Nephron progenitor cell (in vitro differentiated cells): ENCODE data around the gene ISOC2.
A peak's percentile ranks its signal among the peaks of the same experiment; 100 is the strongest.
"Not testable (repeated sequence)": the region's sequence is repeated elsewhere in the genome, so short reads cannot be mapped to it uniquely, and the experiment has no call there.

Experiments
- DNase-seq: peaks from one replicate; pipeline ENCODE4 v3.0.0; 2021
- H3K27ac Mint-ChIP-seq: 2 replicates; pipeline ENCODE4 v1.8.0; 2021; ENCODE audit warnings: mild to moderate bottlenecking, moderate library complexity, mixed read lengths
- H3K27me3 Mint-ChIP-seq: 2 replicates; pipeline ENCODE4 v1.8.0; 2021; ENCODE audit warnings: mild to moderate bottlenecking, low read depth, mixed read lengths; ENCODE audit not compliant: poor library complexity
- H3K36me3 Mint-ChIP-seq: 2 replicates; pipeline ENCODE4 v1.8.0; 2021; ENCODE audit warnings: low read depth, mixed read lengths
- H3K4me1 Mint-ChIP-seq: 2 replicates; pipeline ENCODE4 v1.8.0; 2021; ENCODE audit warnings: mixed read lengths
- H3K4me3 Mint-ChIP-seq: 2 replicates; pipeline ENCODE4 v1.8.0; 2021; ENCODE audit warnings: mild to moderate bottlenecking, moderate library complexity, mixed read lengths
- H3K9me3 Mint-ChIP-seq: 2 replicates; pipeline ENCODE4 v1.8.0; 2021; ENCODE audit warnings: mild to moderate bottlenecking, moderate library complexity, mixed read lengths
- TF ChIP-seq, protein P1 (sequence below): fragments of 200-600 bp; sonication (generic); IDR thresholded peaks from 2 replicates; pipeline ENCODE4 v1.5.0; 2021; ENCODE audit warnings: antibody characterized with exemption

The ISOC2 gene

DNA sequence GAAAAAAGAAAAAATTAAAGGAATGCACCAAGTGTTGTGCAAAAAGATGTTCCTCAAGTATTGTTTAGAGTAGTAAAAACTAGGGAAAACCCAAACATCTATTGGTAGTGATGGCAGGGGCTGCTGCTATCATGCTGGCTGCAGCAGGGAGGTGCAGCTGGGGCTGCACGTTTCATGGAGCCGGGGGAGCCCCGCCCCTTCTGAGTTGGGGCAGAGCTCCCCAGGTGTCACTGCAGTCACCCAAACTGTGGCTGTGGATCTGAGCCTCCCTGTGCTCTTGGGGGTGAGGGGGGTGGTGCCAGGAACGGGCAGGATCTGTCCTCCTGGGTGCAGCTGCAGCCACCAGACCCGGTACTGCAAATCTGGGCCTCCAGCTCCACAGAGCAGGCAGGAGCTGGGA lies 42.3 kb downstream of the ISOC2 start:
- peaks cover 70% of the 10 kb centered on the region for H3K27me3 Mint-ChIP-seq
- DNase-seq = no peak
- H3K4me3 Mint-ChIP-seq = no peak overlapping the region
- peaks cover 6% of the 10 kb centered on the region for H3K4me1 Mint-ChIP-seq
- H3K27ac Mint-ChIP-seq = no peak overlapping the region
- TF ChIP-seq, protein P1, sequence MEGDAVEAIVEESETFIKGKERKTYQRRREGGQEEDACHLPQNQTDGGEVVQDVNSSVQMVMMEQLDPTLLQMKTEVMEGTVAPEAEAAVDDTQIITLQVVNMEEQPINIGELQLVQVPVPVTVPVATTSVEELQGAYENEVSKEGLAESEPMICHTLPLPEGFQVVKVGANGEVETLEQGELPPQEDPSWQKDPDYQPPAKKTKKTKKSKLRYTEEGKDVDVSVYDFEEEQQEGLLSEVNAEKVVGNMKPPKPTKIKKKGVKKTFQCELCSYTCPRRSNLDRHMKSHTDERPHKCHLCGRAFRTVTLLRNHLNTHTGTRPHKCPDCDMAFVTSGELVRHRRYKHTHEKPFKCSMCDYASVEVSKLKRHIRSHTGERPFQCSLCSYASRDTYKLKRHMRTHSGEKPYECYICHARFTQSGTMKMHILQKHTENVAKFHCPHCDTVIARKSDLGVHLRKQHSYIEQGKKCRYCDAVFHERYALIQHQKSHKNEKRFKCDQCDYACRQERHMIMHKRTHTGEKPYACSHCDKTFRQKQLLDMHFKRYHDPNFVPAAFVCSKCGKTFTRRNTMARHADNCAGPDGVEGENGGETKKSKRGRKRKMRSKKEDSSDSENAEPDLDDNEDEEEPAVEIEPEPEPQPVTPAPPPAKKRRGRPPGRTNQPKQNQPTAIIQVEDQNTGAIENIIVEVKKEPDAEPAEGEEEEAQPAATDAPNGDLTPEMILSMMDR = no peak
- H3K36me3 Mint-ChIP-seq = no peaks in the 10 kb centered on the region
- no peaks in the 10 kb centered on the region for H3K9me3 Mint-ChIP-seq

DNA sequence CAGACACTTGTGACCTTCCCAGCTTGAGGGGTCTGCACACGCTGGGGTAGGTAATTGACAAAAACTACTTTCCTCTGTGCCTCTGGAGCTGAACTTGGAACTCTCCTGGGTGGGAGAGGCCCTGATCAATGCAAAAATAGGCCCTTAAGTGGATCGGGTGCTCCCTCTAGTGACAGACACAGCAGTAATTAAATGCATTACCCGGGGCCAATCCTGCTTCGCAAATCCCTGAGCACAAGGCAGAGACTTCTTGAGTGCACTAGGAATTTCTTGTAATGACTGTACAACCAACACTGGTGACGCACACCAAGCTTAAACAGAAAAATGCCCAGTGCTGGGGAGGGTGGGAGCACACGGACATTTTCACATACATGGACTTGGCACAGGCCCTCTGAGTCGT lies 43.3 kb downstream of the ISOC2 start:
- TF ChIP-seq, protein P1 = peak; percentile 65
- Mint-ChIP-seq H3K27ac (no peak overlapping the region), H3K4me3 (no peak overlapping the region), H3K36me3 (no peaks in the 10 kb centered on the region), H3K27me3 (peaks cover 66% of the 10 kb centered on the region), H3K4me1 (peaks cover 6% of the 10 kb centered on the region), H3K9me3 (no peaks in the 10 kb centered on the region)
- DNase-seq = peak; percentile 62

- Mint-ChIP-seq H3K36me3 (peaks cover 35% of the 10 kb centered on the region), H3K4me3 (no peak overlapping the region), H3K27me3 (peaks cover 32% of the 10 kb centered on the region), H3K9me3 (peaks cover 32% of the 10 kb centered on the region), H3K4me1 (peaks cover 19% of the 10 kb centered on the region), H3K27ac (no peak overlapping the region)
- TF ChIP-seq, protein P1 = no peak
- no peak for DNase-seq
Measured at GRCh38 chr19:55410168-55410567, 51.3 kb downstream of the ISOC2 start.

- Mint-ChIP-seq H3K36me3 (peaks cover 36% of the 10 kb centered on the region), H3K4me1 (peaks cover 19% of the 10 kb centered on the region), H3K27me3 (peaks cover 24% of the 10 kb centered on the region), H3K9me3 (peaks cover 32% of the 10 kb centered on the region)
- H3K4me3 Mint-ChIP-seq, DNase-seq, H3K27ac Mint-ChIP-seq: not testable (repeated sequence)
Measured at GRCh38 chr19:55409179-55409578, 52.3 kb downstream of the ISOC2 start.

GRCh38 chr19:55408533-55408872 lies 52.9 kb downstream of the ISOC2 start:
- Mint-ChIP-seq H3K27ac (peak overlapping the region; percentile 99), H3K36me3 (peaks cover 43% of the 10 kb centered on the region), H3K4me1 (peaks cover 25% of the 10 kb centered on the region), H3K27me3 (peaks cover 24% of the 10 kb centered on the region), H3K4me3 (peak overlapping the region; percentile 90), H3K9me3 (peaks cover 32% of the 10 kb centered on the region)
- DNase-seq = no peak
- TF ChIP-seq, protein P1 = no peak

DNA sequence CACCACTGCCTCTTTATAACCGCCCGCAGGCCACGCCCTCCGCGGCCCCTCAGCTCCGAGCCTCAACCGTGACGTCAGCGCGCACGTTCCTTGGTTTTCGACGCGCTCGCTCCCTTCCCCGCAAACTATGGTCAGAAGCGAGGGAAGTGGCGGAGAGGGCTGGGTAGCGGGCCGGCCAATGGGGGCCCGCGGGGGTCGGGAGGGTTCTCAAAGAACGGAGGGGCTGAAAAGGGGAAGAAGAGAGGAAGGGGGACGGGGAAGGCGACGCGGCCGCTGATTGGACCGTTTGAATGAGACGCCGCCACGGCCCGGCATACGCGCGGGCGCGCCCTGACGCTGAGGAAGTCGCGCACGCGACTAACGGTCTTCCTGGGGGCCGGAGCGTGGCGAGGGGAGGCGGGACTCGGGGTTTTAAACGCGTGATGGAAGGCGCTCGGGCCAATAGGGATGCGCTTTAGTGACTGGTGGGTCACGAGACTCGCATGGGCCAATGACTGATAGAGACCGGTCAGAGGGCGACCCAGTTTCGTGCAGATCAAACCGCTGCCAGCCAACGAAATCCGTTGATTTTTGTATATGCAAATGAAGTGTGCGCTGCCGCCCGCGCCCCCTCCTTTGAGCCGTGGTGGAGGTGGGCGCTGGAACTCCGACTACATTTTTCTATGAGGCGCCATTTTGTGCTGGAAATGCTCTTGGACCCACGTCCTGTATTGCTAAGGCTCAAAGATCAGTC lies 53.5 kb downstream of the ISOC2 start:
- peak overlapping the region; percentile 99 for H3K27ac Mint-ChIP-seq
- peaks cover 32% of the 10 kb centered on the region for H3K9me3 Mint-ChIP-seq
- H3K36me3 Mint-ChIP-seq = peaks cover 48% of the 10 kb centered on the region
- peaks cover 24% of the 10 kb centered on the region for H3K27me3 Mint-ChIP-seq
- peak overlapping the region; percentile 90 for H3K4me3 Mint-ChIP-seq
- H3K4me1 Mint-ChIP-seq = peaks cover 30% of the 10 kb centered on the region
- TF ChIP-seq, protein P1 = no peak
- DNase-seq = peak; percentile 97

DNA sequence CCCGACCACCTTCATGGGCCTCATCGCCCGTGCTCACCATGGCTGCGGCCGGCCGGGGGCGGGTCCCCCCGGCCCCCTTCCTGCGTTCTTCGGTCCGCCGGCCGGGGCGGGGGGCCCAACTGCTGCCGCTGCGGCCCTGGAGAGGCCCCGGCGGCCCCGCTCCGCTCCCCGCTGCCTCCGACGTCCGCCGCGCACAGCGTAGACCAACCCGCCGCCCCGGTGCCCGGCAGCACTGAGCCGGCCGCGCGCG lies 54.0 kb downstream of the ISOC2 start, which contains the start of gene UBE2S:
Gene UBE2S (minus strand): TSS at position 239 of the 250 bp plus-strand sequence. CDS start 199 bp downstream, at position 40.
- peak within 1 kb of the TSS; percentile 90 for H3K4me3 Mint-ChIP-seq
- peak within 1 kb of the TSS; percentile 99 for H3K27ac Mint-ChIP-seq
- H3K4me1 Mint-ChIP-seq = peaks cover 31% of the 10 kb centered on the region
- not testable (repeated sequence) for DNase-seq
- H3K36me3 Mint-ChIP-seq = peaks cover 53% of the 10 kb centered on the region
- peaks cover 32% of the 10 kb centered on the region for H3K9me3 Mint-ChIP-seq
- peaks cover 24% of the 10 kb centered on the region for H3K27me3 Mint-ChIP-seq
